Sigmoid colon (tissue), 7 donors: ENCODE data around the gene IQSEC2. TPM values are rescaled to one million over a fixed set of nuclear protein-coding genes. Genes with fewer than 3 reads are reported as not detected.

Experiments used
- DNase-seq: peaks from one replicate; pipeline ENCODE4 v3.0.0-alpha.2; 2019
- H3K27ac ChIP-seq, 4 donors: fragments of 200-600 bp; sonication (generic); one replicate each; pipeline ENCODE4 v1.5.1; 2016 to 2019; ENCODE audit warnings: mild to moderate bottlenecking in 1 of 4
- H3K27me3 ChIP-seq, 3 donors: fragments of 200-600 bp; sonication (generic); one replicate each; pipeline ENCODE4 v1.5.1; 2019; ENCODE audit warnings: mild to moderate bottlenecking in 1 of 3
- H3K36me3 ChIP-seq, 4 donors: fragments of 200-600 bp; sonication (generic); one replicate each; pipeline ENCODE4 v1.5.1; 2016 to 2019
- H3K4me1 ChIP-seq, 4 donors: fragments of 200-600 bp; sonication (generic); one replicate each; pipeline ENCODE4 v1.5.1; 2017 to 2019
- H3K4me3 ChIP-seq, 4 donors: fragments of 200-600 bp; sonication (generic); one replicate each; pipeline ENCODE4 v1.5.1; 2017 to 2019; ENCODE audit warnings: mild to moderate bottlenecking in 2 of 4, moderate library complexity in 1 of 4
- H3K9me3 ChIP-seq, 4 donors: fragments of 200-600 bp in 3 of 4; sonication (generic) in 3 of 4; one replicate each; pipeline versions ENCODE4 v1.5.1 to v1.6.1; 2013 to 2019
- EP300 ChIP-seq, 4 donors: sonication (generic); formaldehyde crosslinking; IDR thresholded peaks; one replicate each; pipeline ENCODE4 v1.6.1; 2017; ENCODE audit warnings: antibody characterized with exemption in 4 of 4
- POLR2A ChIP-seq, 2 donors: fragments of 450-650 bp; IDR thresholded peaks; one replicate each; pipeline ENCODE4 v1.6.1; 2016; ENCODE audit warnings: antibody characterized with exemption in 2 of 2, mild to moderate bottlenecking in 2 of 2, moderate library complexity in 2 of 2
- POLR2AphosphoS5 ChIP-seq, 4 donors: sonication (generic); formaldehyde crosslinking; IDR thresholded peaks; one replicate each; pipeline ENCODE4 v1.6.1; 2017; ENCODE audit warnings: antibody characterized with exemption in 4 of 4
- WGBS, 2 donors: extraction: QIAGEN DNeasy Blood & Tissue Kit; methylation state at CpG; one replicate each; pipeline ENCODE4 v1.1.7; 2013; 5-methylcytosine and 5-hydroxymethylcytosine counted together
- intact Hi-C: fragments of 100-400 bp; cut with DNase I; formaldehyde crosslinking; loops from one replicate; pipeline ENCODE4 v1.15.1; 2023
- polyA plus RNA-seq, 3 donors: library from polyadenylated mRNA; stranded (reverse); fragments of 200-250 nt; gene quantifications; one replicate each; pipeline ENCODE4 v1.2.3, GENCODE V29; 2013
- total RNA-seq, 4 donors: library from RNA; depleted of rRNA; stranded (reverse); fragments of >200 nt; gene quantifications; one replicate each; pipeline ENCODE4 v1.1.0, GENCODE V29; 2016
- TF ChIP-seq, protein P1 (sequence below), 4 experiments: fragments of 450-650 bp in 3 of 4; fragments of 200-600 bp in 1 of 4; IDR thresholded peaks; one replicate each; pipeline ENCODE4 v1.5.1; 2016 to 2019; ENCODE audit warnings: antibody characterized with exemption in 4 of 4, mild to moderate bottlenecking in 3 of 4, moderate library complexity in 2 of 4
- donor health status: healthy with polysubstance abuse.
- donor health status: Bipolar disorder and iron deficiency.
- donor health status: healthy.

IQSEC2 gene
- total and polyA plus RNA-seq, 7 donors: 13.6 to 27.5 (median 19.7) TPM

DNA sequence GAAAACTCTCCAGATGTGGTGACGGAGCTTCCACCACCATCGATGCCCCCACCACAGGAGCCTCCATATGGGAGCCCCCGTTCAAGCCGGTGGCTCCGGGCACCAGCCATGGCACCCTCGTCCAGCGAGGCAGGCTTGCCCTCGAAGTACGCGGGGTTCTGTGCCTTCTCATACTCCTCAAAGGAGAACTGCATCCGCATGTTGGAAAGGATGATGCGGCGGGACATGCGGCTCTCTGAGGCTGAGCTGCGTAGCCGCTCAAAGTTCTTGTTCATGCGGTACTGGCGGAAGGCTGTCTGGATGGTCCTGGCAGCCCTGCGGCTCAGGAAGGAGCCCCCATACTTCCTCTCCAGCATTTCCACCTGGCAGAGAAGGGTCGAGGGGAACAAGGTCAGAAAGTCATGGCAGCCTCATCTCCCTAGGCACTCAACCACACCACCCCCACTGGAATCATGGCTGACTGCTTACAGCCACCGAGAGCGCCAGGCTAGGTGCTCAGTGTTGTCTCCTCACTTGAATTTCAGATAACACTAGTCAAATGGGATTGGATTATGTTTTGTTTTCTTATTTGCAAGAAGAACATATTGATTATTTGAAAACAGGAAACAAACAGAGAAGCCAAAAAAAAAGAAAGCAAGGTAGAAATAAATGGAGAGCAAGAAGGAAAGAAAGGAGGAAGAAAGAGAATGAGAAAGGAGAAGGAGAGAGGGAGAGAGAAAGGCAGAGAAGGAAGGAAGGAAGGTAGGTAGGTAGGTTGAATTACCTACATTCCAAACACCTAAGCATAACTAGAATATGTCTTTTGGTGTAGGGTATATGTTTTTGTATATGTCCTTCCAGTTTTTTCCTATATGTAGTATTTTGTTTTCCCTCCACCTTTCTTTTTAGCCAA lies 26.6 kb downstream of the IQSEC2 start:
- 93 to 95% methylated on average over 22 of the region's 22 CpGs for WGBS, 2 donors
- Histone ChIP-seq H3K9me3 (no peaks in the 10 kb centered on the region), H3K4me1 (no peaks in the 10 kb centered on the region), H3K27ac (no peak overlapping the region), H3K4me3 (no peak overlapping the region), H3K27me3 (no peaks in the 10 kb centered on the region), H3K36me3 (peaks cover 0 to 18% (median 0%) of the 10 kb centered on the region in 4 donors)
- DNase-seq: peak; percentile 33
- no peak for TF ChIP-seq POLR2AphosphoS5 (IDR thresholded peaks at IDR 0.05)
- TF ChIP-seq, protein P1, sequence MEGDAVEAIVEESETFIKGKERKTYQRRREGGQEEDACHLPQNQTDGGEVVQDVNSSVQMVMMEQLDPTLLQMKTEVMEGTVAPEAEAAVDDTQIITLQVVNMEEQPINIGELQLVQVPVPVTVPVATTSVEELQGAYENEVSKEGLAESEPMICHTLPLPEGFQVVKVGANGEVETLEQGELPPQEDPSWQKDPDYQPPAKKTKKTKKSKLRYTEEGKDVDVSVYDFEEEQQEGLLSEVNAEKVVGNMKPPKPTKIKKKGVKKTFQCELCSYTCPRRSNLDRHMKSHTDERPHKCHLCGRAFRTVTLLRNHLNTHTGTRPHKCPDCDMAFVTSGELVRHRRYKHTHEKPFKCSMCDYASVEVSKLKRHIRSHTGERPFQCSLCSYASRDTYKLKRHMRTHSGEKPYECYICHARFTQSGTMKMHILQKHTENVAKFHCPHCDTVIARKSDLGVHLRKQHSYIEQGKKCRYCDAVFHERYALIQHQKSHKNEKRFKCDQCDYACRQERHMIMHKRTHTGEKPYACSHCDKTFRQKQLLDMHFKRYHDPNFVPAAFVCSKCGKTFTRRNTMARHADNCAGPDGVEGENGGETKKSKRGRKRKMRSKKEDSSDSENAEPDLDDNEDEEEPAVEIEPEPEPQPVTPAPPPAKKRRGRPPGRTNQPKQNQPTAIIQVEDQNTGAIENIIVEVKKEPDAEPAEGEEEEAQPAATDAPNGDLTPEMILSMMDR (IDR thresholded peaks at IDR 0.05): no peak
- no peak for TF ChIP-seq POLR2A (IDR thresholded peaks at IDR 0.05)
- TF ChIP-seq EP300 (IDR thresholded peaks at IDR 0.05): no peak
- intact Hi-C loops: no loop called here

DNA sequence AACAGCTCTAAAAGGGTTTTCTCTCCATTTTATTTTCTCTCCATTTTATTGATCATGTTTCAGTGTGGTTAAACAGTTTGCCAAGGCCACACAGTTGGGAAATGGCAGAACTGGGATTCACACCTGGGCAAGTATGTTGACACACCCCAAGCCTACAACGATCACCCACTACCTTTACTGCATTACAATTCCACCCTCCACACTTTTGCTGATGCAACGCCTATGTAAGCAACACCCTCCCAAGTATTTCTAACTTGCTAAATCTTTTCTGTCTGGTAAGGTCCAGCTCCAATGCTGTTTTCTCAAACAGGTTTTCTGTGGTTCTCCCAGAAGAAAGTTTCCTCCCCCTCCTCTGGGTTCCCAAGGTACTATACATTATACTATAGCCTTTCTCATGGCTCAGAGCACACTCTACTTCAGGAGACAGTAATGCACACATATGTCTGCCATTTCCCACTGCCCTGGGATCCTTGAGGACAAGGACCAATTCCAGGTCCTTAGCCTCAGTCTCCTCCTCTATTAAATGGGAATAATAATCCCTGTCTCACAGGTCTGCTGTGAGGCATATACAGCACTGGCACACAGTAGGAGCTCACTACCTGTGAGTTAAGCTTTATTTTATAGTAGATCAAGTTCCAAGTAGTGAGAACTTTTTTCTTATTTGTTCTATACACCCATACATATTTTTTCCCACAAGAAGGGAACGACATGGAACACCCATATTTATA lies 27.9 kb downstream of the IQSEC2 start:
- Histone ChIP-seq H3K36me3 (peaks cover 0 to 20% (median 0%) of the 10 kb centered on the region in 4 donors), H3K27ac (no peak overlapping the region), H3K4me3 (no peak overlapping the region), H3K9me3 (no peaks in the 10 kb centered on the region), H3K27me3 (no peaks in the 10 kb centered on the region), H3K4me1 (no peaks in the 10 kb centered on the region)
- 48 to 73% methylated on average over 3 of the region's 3 CpGs for WGBS, 2 donors
- intact Hi-C loops: no loop called here
- TF ChIP-seq, protein P1 (IDR thresholded peaks at IDR 0.05): no peak
- no peak for DNase-seq

DNA sequence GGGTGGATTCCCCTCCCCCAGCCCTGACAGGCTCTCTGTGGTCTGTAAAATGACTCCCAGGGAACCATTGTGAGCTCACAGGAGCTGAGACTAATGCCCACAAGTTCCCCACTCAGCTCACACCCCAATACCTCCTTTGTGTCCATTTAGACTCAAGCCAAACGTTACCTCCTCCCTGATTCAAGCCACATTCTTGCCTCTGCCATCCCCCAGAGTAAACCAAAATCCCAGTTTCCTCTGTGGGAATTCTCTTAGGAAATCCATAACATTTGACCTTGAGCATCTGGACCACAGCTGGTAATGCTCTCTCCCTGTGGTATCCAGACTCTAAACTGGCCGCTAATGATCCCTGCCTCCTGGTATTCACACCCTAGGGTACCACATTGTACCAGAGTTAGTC lies 30.1 kb downstream of the IQSEC2 start:
- Histone ChIP-seq H3K27me3 (no peaks in the 10 kb centered on the region), H3K36me3 (peaks cover 0 to 38% (median 0%) of the 10 kb centered on the region in 4 donors), H3K4me1 (no peaks in the 10 kb centered on the region), H3K9me3 (no peaks in the 10 kb centered on the region), H3K27ac (no peak overlapping the region), H3K4me3 (no peak overlapping the region)
- intact Hi-C loops: no loop called here
- WGBS, 2 donors: 74 to 81% methylated on average over 2 of the region's 2 CpGs
- TF ChIP-seq POLR2AphosphoS5 (IDR thresholded peaks at IDR 0.05): no peak
- TF ChIP-seq EP300 (IDR thresholded peaks at IDR 0.05): no peak
- TF ChIP-seq POLR2A (IDR thresholded peaks at IDR 0.05): no peak
- TF ChIP-seq, protein P1 (IDR thresholded peaks at IDR 0.05): no peak
- no peak for DNase-seq

DNA sequence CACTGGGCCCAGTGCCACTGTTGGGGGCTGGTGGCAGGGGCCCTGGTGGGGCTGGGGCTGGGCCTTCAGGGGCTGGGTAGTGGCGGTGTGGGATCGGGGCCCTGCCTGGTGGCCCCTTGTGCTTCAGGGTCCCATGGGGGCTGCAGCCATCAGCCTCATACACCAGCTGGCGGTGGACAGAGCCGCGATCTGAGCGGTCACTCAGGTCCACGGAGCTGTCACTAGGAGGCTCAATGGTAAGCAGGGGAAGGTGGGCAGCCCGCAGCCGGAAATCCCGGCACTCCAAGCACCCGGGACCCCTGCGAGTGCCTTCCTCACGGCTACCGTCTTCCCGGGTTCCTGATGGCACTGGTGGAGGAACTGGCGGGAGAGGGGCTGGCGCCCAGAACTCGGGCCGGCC lies 30.8 kb downstream of the IQSEC2 start:
- H3K27ac ChIP-seq: no peak overlapping the region
- H3K36me3 ChIP-seq: peaks cover 0 to 42% (median 0%) of the 10 kb centered on the region in 4 donors
- TF ChIP-seq, protein P1 (IDR thresholded peaks at IDR 0.05): no peak
- TF ChIP-seq POLR2A (IDR thresholded peaks at IDR 0.05) (no peak), POLR2AphosphoS5 (IDR thresholded peaks at IDR 0.05) (no peak), EP300 (IDR thresholded peaks at IDR 0.05) (no peak)
- DNase-seq: no peak
- WGBS, 2 donors: 97% methylated on average over 19 of the region's 19 CpGs
- H3K9me3 ChIP-seq: no peaks in the 10 kb centered on the region
- intact Hi-C loops: no loop called here
- H3K4me3 ChIP-seq: no peak overlapping the region
- no peaks in the 10 kb centered on the region for H3K4me1 ChIP-seq
- no peaks in the 10 kb centered on the region for H3K27me3 ChIP-seq
